Stimulated activated CD4-positive, alpha-beta T cell treated with anti-CD3 and anti-CD28 coated beads, Interleukin-4, amount 100 ng/mL, for 24 hours (primary cell): ENCODE measurements around the gene TRIM34.
A peak's percentile ranks its signal among the peaks of the same experiment; 100 is the strongest.
"Not testable (repeated sequence)": the region's sequence is repeated elsewhere in the genome, so short reads cannot be mapped to it uniquely, and the experiment has no call there.

ENCODE experiments used
- DNase-seq: peaks from one replicate; pipeline ENCODE4 v3.0.0-alpha.2; 2020

The TRIM34 gene

GRCh38 chr11:5686426-5686825, 61.6 kb downstream of the TRIM34 start:
- DNase-seq: no peak

GRCh38 chr11:5688482-5688881, 63.7 kb downstream of the TRIM34 start:
- no peak for DNase-seq

GRCh38 chr11:5689551-5689983, 64.8 kb downstream of the TRIM34 start, which contains the start of gene TRIM22:
TSS of gene TRIM22 (plus strand) at chr11:5689790. CDS start at chr11:5696233, 6,443 bp downstream.
- peak; percentile 61 for DNase-seq

- no peak for DNase-seq
These were observed 65.4 kb downstream of the TRIM34 start for GRCh38 chr11:5690216-5690615.

GRCh38 chr11:5690736-5691135, 65.9 kb downstream of the TRIM34 start:
- DNase-seq: no peak

GRCh38 chr11:5691238-5691963, 66.6 kb downstream of the TRIM34 start:
- DNase-seq: not testable (repeated sequence)

GRCh38 chr11:5691964-5692361, 67.2 kb downstream of the TRIM34 start:
- DNase-seq: no peak
